Erythroblast (primary cell): ENCODE data around the gene GRM5.
"Not testable (repeated sequence)": the region's sequence is repeated elsewhere in the genome, so short reads cannot be mapped to it uniquely, and the experiment has no call there.

Experiments
- GATA1 ChIP-seq: IDR thresholded peaks from 2 replicates; pipeline ENCODE4 v1.6.1; 2011; ENCODE audit warnings: low read depth, mild to moderate bottlenecking, control low read depth, low read length, moderate library complexity
- POLR2A ChIP-seq: IDR thresholded peaks from 2 replicates; pipeline ENCODE4 v1.6.1; 2011; ENCODE audit warnings: mild to moderate bottlenecking, low read length

DNA sequence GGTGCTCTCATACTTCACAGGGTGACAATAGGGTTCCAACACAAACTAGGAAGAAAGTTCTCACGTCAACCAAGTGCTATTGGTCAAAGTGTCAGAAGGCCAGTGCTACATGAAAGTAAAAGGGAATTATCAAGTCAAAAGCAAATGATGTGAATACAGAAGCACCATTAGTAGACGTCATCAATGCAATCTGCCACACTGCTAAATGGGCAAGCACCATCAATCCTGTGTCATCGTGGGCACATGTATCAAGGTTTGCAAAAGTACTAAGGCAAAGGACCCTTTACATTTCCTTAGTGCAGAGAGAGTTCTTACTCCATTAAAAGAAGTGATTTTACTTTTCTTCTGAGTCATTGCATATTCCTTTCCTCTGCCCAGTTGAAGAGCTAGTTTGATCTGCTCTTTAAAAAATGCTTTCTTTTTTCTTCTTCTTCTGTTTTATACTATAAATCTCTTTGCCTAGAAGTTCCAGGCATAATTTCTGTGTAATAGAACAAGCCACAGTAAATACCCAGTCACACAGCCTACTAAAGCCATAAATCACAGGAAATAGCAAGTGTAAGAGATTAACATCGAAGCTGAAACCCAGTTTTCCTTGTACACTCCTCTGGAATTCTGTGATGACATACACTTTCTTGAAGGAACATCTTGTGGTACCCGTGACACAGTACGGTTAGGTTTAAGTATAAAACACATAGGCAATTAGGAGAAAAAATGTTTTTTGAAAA, 21.8 kb downstream of the GRM5 start:
- TF ChIP-seq POLR2A, GATA1: not testable (repeated sequence)
